Measurements from ENCODE around the gene ITCH. TPM values are rescaled to one million over a fixed set of nuclear protein-coding genes. Genes with fewer than 3 reads are reported as not detected.

Gene ITCH
- total RNA-seq, 1 experiment from 2014 or later, result 63.9 TPM

DNA sequence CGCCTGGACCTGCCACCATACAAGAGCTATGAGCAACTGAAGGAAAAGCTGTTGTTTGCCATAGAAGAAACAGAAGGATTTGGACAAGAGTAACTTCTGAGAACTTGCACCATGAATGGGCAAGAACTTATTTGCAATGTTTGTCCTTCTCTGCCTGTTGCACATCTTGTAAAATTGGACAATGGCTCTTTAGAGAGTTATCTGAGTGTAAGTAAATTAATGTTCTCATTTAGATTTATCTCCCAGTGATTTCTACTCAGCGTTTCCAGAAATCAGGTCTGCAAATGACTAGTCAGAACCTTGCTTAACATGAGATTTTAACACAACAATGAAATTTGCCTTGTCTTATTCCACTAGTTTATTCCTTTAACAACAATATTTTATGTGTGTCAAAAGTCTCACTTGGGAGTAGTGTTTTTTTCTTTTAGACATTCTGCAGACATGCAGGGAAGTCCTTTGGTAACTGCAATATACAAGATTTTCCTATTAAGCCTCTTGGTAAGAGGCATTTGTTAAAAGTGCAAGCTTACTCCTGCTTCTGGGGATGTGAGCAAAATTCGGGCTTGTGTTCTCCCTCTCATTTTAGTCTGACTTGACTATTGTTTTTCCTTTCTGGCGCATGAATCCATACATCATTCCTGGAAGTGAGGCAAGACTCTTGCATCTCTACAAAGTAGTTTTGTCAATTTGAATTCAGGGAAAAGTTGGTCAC is 144.8 kb downstream of the ITCH start:
- Histone ChIP-seq H3K4me3 (ENCODE audit: low read depth in 2 of 2, low read length in 2 of 2) (no peak overlapping the region), H3K27me3 (ENCODE audit: control insufficient read depth, insufficient read depth, low read length) (no peaks in the 10 kb centered on the region), H3K9me3 (ENCODE audit: control insufficient read depth, insufficient read depth, low read depth, low read length) (no peaks in the 10 kb centered on the region), H3K4me1 (ENCODE audit: control insufficient read depth, insufficient read depth, low read length) (no peaks in the 10 kb centered on the region), H3K27ac (ENCODE audit: low read length) (no peak overlapping the region), H3K36me3 (ENCODE audit: control insufficient read depth, insufficient read depth, low read length) (peaks cover 16% of the 10 kb centered on the region)
- in situ Hi-C loops (cut with HindIII; ENCODE audit: low pct_unique_long_range_greater_than_20kb, low sequenced_read_pairs) (no loop called here), intact Hi-C loops (cut with micrococcal nuclease; ENCODE audit: unreplicated experiment) (no loop called here)
- ChIA-PET CTCF (no interaction called here), POLR2A (interaction anchor here (0.5 kb wide), 1 partner anchor 21 kb away, joined by 9 read pairs; no protein-coding TSS in a partner anchor)
- ATAC-seq (no peak), DNase-seq (ENCODE audit: low read depth, low spot score) (no peak)
- TF ChIP-seq POLR2AphosphoS5 (IDR thresholded peaks at IDR 0.05; ENCODE audit: low read depth, low read length), result no peak
- TF ChIP-seq SIN3A (IDR thresholded peaks at IDR 0.05; ENCODE audit: borderline replicate concordance, insufficient read depth, low read depth, low read length), result no peak
- TF ChIP-seq, protein P1, sequence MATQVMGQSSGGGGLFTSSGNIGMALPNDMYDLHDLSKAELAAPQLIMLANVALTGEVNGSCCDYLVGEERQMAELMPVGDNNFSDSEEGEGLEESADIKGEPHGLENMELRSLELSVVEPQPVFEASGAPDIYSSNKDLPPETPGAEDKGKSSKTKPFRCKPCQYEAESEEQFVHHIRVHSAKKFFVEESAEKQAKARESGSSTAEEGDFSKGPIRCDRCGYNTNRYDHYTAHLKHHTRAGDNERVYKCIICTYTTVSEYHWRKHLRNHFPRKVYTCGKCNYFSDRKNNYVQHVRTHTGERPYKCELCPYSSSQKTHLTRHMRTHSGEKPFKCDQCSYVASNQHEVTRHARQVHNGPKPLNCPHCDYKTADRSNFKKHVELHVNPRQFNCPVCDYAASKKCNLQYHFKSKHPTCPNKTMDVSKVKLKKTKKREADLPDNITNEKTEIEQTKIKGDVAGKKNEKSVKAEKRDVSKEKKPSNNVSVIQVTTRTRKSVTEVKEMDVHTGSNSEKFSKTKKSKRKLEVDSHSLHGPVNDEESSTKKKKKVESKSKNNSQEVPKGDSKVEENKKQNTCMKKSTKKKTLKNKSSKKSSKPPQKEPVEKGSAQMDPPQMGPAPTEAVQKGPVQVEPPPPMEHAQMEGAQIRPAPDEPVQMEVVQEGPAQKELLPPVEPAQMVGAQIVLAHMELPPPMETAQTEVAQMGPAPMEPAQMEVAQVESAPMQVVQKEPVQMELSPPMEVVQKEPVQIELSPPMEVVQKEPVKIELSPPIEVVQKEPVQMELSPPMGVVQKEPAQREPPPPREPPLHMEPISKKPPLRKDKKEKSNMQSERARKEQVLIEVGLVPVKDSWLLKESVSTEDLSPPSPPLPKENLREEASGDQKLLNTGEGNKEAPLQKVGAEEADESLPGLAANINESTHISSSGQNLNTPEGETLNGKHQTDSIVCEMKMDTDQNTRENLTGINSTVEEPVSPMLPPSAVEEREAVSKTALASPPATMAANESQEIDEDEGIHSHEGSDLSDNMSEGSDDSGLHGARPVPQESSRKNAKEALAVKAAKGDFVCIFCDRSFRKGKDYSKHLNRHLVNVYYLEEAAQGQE (IDR thresholded peaks at IDR 0.05; ENCODE audit: insufficient read depth in 1 of 2, low read depth in 2 of 2, low read length in 1 of 2), result no peak
- TF ChIP-seq TCF7L2 (IDR thresholded peaks at IDR 0.05; ENCODE audit: low read depth, low read length), result no peak
- TF ChIP-seq, protein P2, sequence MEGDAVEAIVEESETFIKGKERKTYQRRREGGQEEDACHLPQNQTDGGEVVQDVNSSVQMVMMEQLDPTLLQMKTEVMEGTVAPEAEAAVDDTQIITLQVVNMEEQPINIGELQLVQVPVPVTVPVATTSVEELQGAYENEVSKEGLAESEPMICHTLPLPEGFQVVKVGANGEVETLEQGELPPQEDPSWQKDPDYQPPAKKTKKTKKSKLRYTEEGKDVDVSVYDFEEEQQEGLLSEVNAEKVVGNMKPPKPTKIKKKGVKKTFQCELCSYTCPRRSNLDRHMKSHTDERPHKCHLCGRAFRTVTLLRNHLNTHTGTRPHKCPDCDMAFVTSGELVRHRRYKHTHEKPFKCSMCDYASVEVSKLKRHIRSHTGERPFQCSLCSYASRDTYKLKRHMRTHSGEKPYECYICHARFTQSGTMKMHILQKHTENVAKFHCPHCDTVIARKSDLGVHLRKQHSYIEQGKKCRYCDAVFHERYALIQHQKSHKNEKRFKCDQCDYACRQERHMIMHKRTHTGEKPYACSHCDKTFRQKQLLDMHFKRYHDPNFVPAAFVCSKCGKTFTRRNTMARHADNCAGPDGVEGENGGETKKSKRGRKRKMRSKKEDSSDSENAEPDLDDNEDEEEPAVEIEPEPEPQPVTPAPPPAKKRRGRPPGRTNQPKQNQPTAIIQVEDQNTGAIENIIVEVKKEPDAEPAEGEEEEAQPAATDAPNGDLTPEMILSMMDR (IDR thresholded peaks at IDR 0.05), result no peak
- no TSS peak for BruUV-seq (replicated peaks)

DNA sequence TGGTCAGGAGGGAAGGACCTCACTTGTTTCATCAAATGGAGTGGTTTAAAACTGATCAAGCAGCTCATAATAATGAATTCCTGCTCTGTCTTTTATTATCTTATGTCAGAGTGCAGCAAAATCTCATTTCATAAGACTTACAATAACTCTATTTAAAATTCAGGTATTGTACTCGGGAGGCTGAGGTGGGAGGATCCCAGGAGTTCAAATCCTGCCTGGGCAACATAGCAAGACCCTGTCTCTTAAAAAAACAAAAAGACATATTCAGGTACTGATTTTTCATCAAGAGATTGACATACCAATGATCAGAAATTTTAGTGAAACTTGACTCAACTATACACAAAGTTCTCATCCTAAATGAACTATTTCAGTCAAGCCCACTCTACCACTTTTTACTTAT is 147.5 kb downstream of the ITCH start:
- intact Hi-C loops (cut with micrococcal nuclease; ENCODE audit: unreplicated experiment), result no loop called here
- CTCF ChIA-PET, result interaction anchor here (0.7 kb wide), 1 partner anchor 27 kb away, joined by 3 read pairs; no protein-coding TSS in a partner anchor
- ATAC-seq, result no peak

More for the DNA sequence above, 147.5 kb downstream of the ITCH start:
- DNase-seq (ENCODE audit: low read depth, low spot score), result no peak
- in situ Hi-C loops (cut with HindIII; ENCODE audit: low pct_unique_long_range_greater_than_20kb, low sequenced_read_pairs), result no loop called here
- BruUV-seq (replicated peaks), result no TSS peak
- peaks cover 14% of the 10 kb centered on the region for H3K36me3 ChIP-seq (ENCODE audit: control insufficient read depth, insufficient read depth, low read length)
- H3K27me3 ChIP-seq (ENCODE audit: control insufficient read depth, insufficient read depth, low read length), result no peaks in the 10 kb centered on the region
- peaks cover 6% of the 10 kb centered on the region for H3K4me1 ChIP-seq (ENCODE audit: control insufficient read depth, insufficient read depth, low read length)
- H3K27ac ChIP-seq (ENCODE audit: low read length), result no peak overlapping the region
- no peaks in the 10 kb centered on the region for H3K9me3 ChIP-seq (ENCODE audit: control insufficient read depth, insufficient read depth, low read depth, low read length)
- TF ChIP-seq, protein P2 (IDR thresholded peaks at IDR 0.05), result no peak
- TF ChIP-seq POLR2AphosphoS5 (IDR thresholded peaks at IDR 0.05; ENCODE audit: low read depth, low read length) (no peak), SIN3A (IDR thresholded peaks at IDR 0.05; ENCODE audit: borderline replicate concordance, insufficient read depth, low read depth, low read length) (no peak), TCF7L2 (IDR thresholded peaks at IDR 0.05; ENCODE audit: low read depth, low read length) (no peak)
- TF ChIP-seq, protein P1 (IDR thresholded peaks at IDR 0.05; ENCODE audit: insufficient read depth in 1 of 2, low read depth in 2 of 2, low read length in 1 of 2), result no peak
- POLR2A ChIA-PET, result no interaction called here
- H3K4me3 ChIP-seq (ENCODE audit: low read depth in 2 of 2, low read length in 2 of 2), result no peak overlapping the region
